Gastrocnemius medialis (tissue), 4 donors: ENCODE results near the gene CD2AP.

Experiments used
- CTCF ChIP-seq, 5 experiments: fragments of 450-650 bp in 3 of 5; fragments of 200-600 bp in 2 of 5; sonication (generic) in 2 of 5; IDR thresholded peaks in 4 of 5; conservative IDR thresholded peaks in 1 of 5; 1 replicate in 4 of 5; 2 replicates in 1 of 5; pipeline ENCODE4 v1.5.1; 2016 to 2019; ENCODE audit warnings: antibody characterized with exemption in 5 of 5, mild to moderate bottlenecking in 3 of 5, moderate library complexity in 3 of 5
- POLR2A ChIP-seq, 2 donors: fragments of 450-650 bp; IDR thresholded peaks; one replicate each; pipeline ENCODE4 v1.6.1; 2017; ENCODE audit warnings: antibody characterized with exemption in 2 of 2, mild to moderate bottlenecking in 2 of 2, moderate library complexity in 2 of 2

GRCh38 chr6:47648031-47648430, 170.4 kb downstream of the CD2AP start:
- TF ChIP-seq CTCF (IDR thresholded peaks at IDR 0.05 in 4 of 5, conservative IDR thresholded peaks at IDR 0.05 in 1 of 5) (no peak), POLR2A (IDR thresholded peaks at IDR 0.05) (no peak)
